GM23248 (cell line): ENCODE data around the gene AGMO. TPM values are rescaled to one million over a fixed set of nuclear protein-coding genes. Genes with fewer than 3 reads are reported as not detected.

Experiments used
- DNase-seq: peaks from one replicate; pipeline ENCODE4 v3.0.0-alpha.2; 2015
- H2AFZ ChIP-seq: fragments of 200-600 bp; sonication (generic); 2 replicates; pipeline ENCODE4 v1.6.1; 2016; ENCODE audit warnings: antibody characterized with exemption
- H3F3A ChIP-seq: fragments of 200-600 bp; sonication (generic); 2 replicates; pipeline ENCODE4 v1.6.1; 2016; ENCODE audit warnings: mild to moderate bottlenecking, antibody characterized with exemption, mixed run types; ENCODE audit not compliant: insufficient read depth
- H3K27ac ChIP-seq: fragments of 200-600 bp; sonication (generic); 2 replicates; pipeline ENCODE4 v1.5.1; 2016; ENCODE audit warnings: mild to moderate bottlenecking
- H3K27me3 ChIP-seq: fragments of 200-600 bp; sonication (generic); replicated peaks from 2 replicates; pipeline ENCODE4 v1.6.1; 2016; ENCODE audit warnings: mild to moderate bottlenecking; ENCODE audit not compliant: insufficient read depth
- H3K36me3 ChIP-seq: fragments of 200-600 bp; sonication (generic); 2 replicates; pipeline ENCODE4 v1.6.1; 2016; ENCODE audit warnings: low read depth, mild to moderate bottlenecking
- H3K4me1 ChIP-seq: fragments of 200-600 bp; sonication (generic); 2 replicates; pipeline ENCODE4 v1.6.1; 2016; ENCODE audit warnings: mild to moderate bottlenecking; ENCODE audit not compliant: insufficient read depth
- H3K4me2 ChIP-seq: fragments of 200-600 bp; sonication (generic); one replicate; pipeline ENCODE4 v1.6.1; 2016; ENCODE audit warnings: mild to moderate bottlenecking; ENCODE audit not compliant: unreplicated experiment
- H3K4me3 ChIP-seq: fragments of 200-600 bp; sonication (generic); 2 replicates; pipeline ENCODE4 v1.5.1; 2016; ENCODE audit warnings: mild to moderate bottlenecking
- H3K79me2 ChIP-seq: fragments of 200-600 bp; sonication (generic); 2 replicates; pipeline ENCODE4 v1.6.1; 2016; ENCODE audit warnings: mild to moderate bottlenecking; ENCODE audit not compliant: insufficient read depth
- H3K9ac ChIP-seq: fragments of 200-600 bp; sonication (generic); 2 replicates; pipeline ENCODE4 v1.6.1; 2016; ENCODE audit warnings: mild to moderate bottlenecking
- H3K9me2 ChIP-seq: fragments of 200-600 bp; sonication (generic); 2 replicates; pipeline ENCODE4 v1.6.1; 2016; ENCODE audit warnings: mixed run types, mild to moderate bottlenecking, moderate library complexity; ENCODE audit not compliant: insufficient read depth
- H3K9me3 ChIP-seq: fragments of 200-600 bp; sonication (generic); one replicate; pipeline ENCODE4 v1.6.1; 2017; ENCODE audit warnings: low read depth
- H4K20me1 ChIP-seq: fragments of 200-600 bp; sonication (generic); 2 replicates; pipeline ENCODE4 v1.6.0; 2016; ENCODE audit not compliant: insufficient read depth
- EZH2 ChIP-seq: fragments of 200-600 bp; sonication (generic); IDR thresholded peaks from 2 replicates; pipeline ENCODE4 v1.6.1; 2018; ENCODE audit warnings: antibody characterized with exemption, mild to moderate bottlenecking; ENCODE audit not compliant: insufficient read depth, poor library complexity, severe bottlenecking
- EZH2phosphoT487 ChIP-seq: fragments of 200-600 bp; sonication (generic); IDR thresholded peaks from 2 replicates; pipeline ENCODE4 v1.6.1; 2018; ENCODE audit warnings: antibody characterized with exemption, moderate library complexity, mild to moderate bottlenecking, low read depth; ENCODE audit not compliant: insufficient read depth
- WGBS, 2 experiments: methylation state at CpG; one replicate each; pipeline ENCODE4 v1.1.6; 2015 to 2017; ENCODE audit warnings: low lambda C conversion rate in 2 of 2, low coverage in 1 of 2; ENCODE audit errors: missing lambda C conversion rate in 2 of 2; 5-methylcytosine and 5-hydroxymethylcytosine counted together
- in situ Hi-C: fragments of 300-500 bp; cut with MboI; formaldehyde crosslinking; loops from 2 replicates; pipeline ENCODE4 v1.15.0; 2020
- polyA plus RNA-seq: library from polyadenylated mRNA; unstranded; fragments of >200 nt; fragmentation: Nextera tagmentation; extraction: Ambion mirVana; gene quantifications from 2 replicates; pipeline ENCODE4 v1.2.1, GENCODE V29; 2016
- total RNA-seq: library from RNA; depleted of rRNA; stranded (reverse); fragments of >200 nt; shearing (Covaris generic); gene quantifications from 2 replicates; pipeline ENCODE4 v1.2.3, GENCODE V29; 2014

Gene AGMO
- total and polyA plus RNA-seq, 2 experiments from 2014 or later: not detected

GRCh38 chr7:15461576-15461975 is 100.2 kb downstream of the AGMO start:
- no peak for TF ChIP-seq EZH2
- 0 out of 2 replicates have a peak, but pooled peaks have one; percentile 74 for TF ChIP-seq EZH2phosphoT487
- Histone ChIP-seq H2AFZ (no peak overlapping the region), H3K79me2 (no peaks in the 10 kb centered on the region), H3K4me2 (peak overlapping the region; percentile 63), H3F3A (peaks cover 43% of the 10 kb centered on the region), H3K4me3 (peak overlapping the region; percentile 18; the same call in 1 of the 2 replicates), H3K9me2 (no peaks in the 10 kb centered on the region), H3K4me1 (peaks cover 44% of the 10 kb centered on the region), H3K27me3 (no peaks in the 10 kb centered on the region), H3K36me3 (no peaks in the 10 kb centered on the region), H3K9me3 (no peaks in the 10 kb centered on the region), H3K9ac (no peak overlapping the region), H3K27ac (peak overlapping the region; percentile 18; the same call in 1 of the 2 replicates), H4K20me1 (no peaks in the 10 kb centered on the region)
- peak; percentile 84 for DNase-seq
- in situ Hi-C loops: no loop called here
- 0 to 4% methylated on average over 3 of the region's 3 CpGs for WGBS, 2 experiments

GRCh38 chr7:15459018-15459615 is 102.7 kb downstream of the AGMO start:
- H3F3A ChIP-seq: peaks cover 33% of the 10 kb centered on the region
- in situ Hi-C loops: no loop called here
- peak; percentile 51 for DNase-seq
- H3K36me3 ChIP-seq: no peaks in the 10 kb centered on the region
- peaks cover 36% of the 10 kb centered on the region for H3K4me1 ChIP-seq
- H3K27ac ChIP-seq: no peak overlapping the region
- 73 to 77% methylated on average over 6 of the region's 6 CpGs for WGBS, 2 experiments
- no peaks in the 10 kb centered on the region for H3K27me3 ChIP-seq
- H3K9me2 ChIP-seq: no peaks in the 10 kb centered on the region
- H3K9me3 ChIP-seq: no peaks in the 10 kb centered on the region
- no peak overlapping the region for H2AFZ ChIP-seq
- no peaks in the 10 kb centered on the region for H4K20me1 ChIP-seq
- no peak overlapping the region for H3K4me2 ChIP-seq
- H3K79me2 ChIP-seq: no peaks in the 10 kb centered on the region
- TF ChIP-seq EZH2 (no peak), EZH2phosphoT487 (no peak)
- H3K9ac ChIP-seq: no peak overlapping the region
- H3K4me3 ChIP-seq: no peak overlapping the region

- 49 to 54% methylated on average over 3 of the region's 3 CpGs for WGBS, 2 experiments
- H3K27me3 ChIP-seq: no peaks in the 10 kb centered on the region
- no peak overlapping the region for H3K9ac ChIP-seq
- peaks cover 28% of the 10 kb centered on the region for H3K4me1 ChIP-seq
- in situ Hi-C loops: no loop called here
- DNase-seq: peak; percentile 15
- H3F3A ChIP-seq: peaks cover 24% of the 10 kb centered on the region
- H2AFZ ChIP-seq: no peak overlapping the region; the same call in 1 of the 2 replicates
- H3K27ac ChIP-seq: no peak overlapping the region
- no peaks in the 10 kb centered on the region for H3K79me2 ChIP-seq
- no peaks in the 10 kb centered on the region for H3K36me3 ChIP-seq
- no peaks in the 10 kb centered on the region for H3K9me3 ChIP-seq
- no peaks in the 10 kb centered on the region for H3K9me2 ChIP-seq
- no peak for TF ChIP-seq EZH2
- TF ChIP-seq EZH2phosphoT487: no peak
- no peak overlapping the region for H3K4me3 ChIP-seq
- H3K4me2 ChIP-seq: no peak overlapping the region
- H4K20me1 ChIP-seq: no peaks in the 10 kb centered on the region
Observed at GRCh38 chr7:15457990-15458955, 103.5 kb downstream of the AGMO start.

DNA sequence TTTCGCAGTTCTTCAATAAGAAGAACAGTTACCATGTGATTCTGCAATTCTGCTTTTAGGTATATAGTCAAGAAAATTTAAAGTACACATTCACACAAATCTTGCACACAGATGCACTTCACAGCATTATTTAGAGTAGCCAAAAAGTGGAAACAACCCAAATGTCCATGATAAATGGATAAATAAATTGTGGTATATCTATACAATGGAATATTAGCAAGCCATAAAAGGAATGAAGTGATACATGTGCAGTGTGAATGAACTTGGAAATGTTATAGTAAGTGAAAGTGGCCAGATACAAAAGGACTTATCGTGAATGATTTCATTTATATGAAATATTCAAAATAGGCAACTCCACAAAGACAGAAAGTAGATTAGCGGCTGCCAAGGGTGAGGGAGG is 109.1 kb downstream of the AGMO start:
- Histone ChIP-seq H3K36me3 (no peaks in the 10 kb centered on the region), H3K27ac (no peak overlapping the region), H3K9me3 (no peaks in the 10 kb centered on the region), H3K4me1 (no peaks in the 10 kb centered on the region), H3K79me2 (no peaks in the 10 kb centered on the region), H3K27me3 (no peaks in the 10 kb centered on the region), H3F3A (no peaks in the 10 kb centered on the region), H3K4me3 (no peak overlapping the region), H3K9ac (no peak overlapping the region), H3K4me2 (no peak overlapping the region), H2AFZ (no peak overlapping the region), H3K9me2 (no peaks in the 10 kb centered on the region), H4K20me1 (no peaks in the 10 kb centered on the region)
- no peak for TF ChIP-seq EZH2phosphoT487
- no peak for TF ChIP-seq EZH2
- in situ Hi-C loops: no loop called here
- DNase-seq: no peak
- WGBS, 2 experiments: 70 to 71% methylated on average over 3 of the region's 3 CpGs
